Sciatic nerve (tissue), 2 donors: ENCODE measurements around the gene PEX13. TPM values are rescaled to one million over a fixed set of nuclear protein-coding genes. Genes with fewer than 3 reads are reported as not detected.
A peak's percentile ranks its signal among the peaks of the same experiment; 100 is the strongest.
"Not testable (repeated sequence)": the region's sequence is repeated elsewhere in the genome, so short reads cannot be mapped to it uniquely, and the experiment has no call there.

ENCODE experiments used
- ATAC-seq: fragments of 200-7000 bp; cut with Tn5 transposase; one replicate; pipeline ENCODE4 v1.9.1; 2020; ENCODE audit warnings: mild to moderate bottlenecking, moderate library complexity
- DNase-seq: peaks from one replicate; pipeline ENCODE4 v3.0.0-alpha.2; 2020; ENCODE audit warnings: low spot score
- intact Hi-C: fragments of 100-400 bp; cut with DNase I; formaldehyde crosslinking; loops from one replicate; pipeline ENCODE4 v1.14.2; 2022
- total RNA-seq: library from RNA; stranded (reverse); fragmentation: NEBNext Ultra II Directional; extraction: Animal tissue kit (Norgen Biotek cat#: 25700); gene quantifications from one replicate; pipeline ENCODE4 v1.2.1, GENCODE V29; 2021
- donor health status: DM: no; HTN: no; CAD: no.
- donor health status: DM: no; HTN: no; CAD: no.

Gene PEX13
- total RNA-seq, 1 donor from 2014 or later: 22.6 TPM

- ATAC-seq (peak; percentile 53), DNase-seq (no peak)
- intact Hi-C loops: loop anchor here (5.0 kb wide), 1 partner anchor 292 kb away; no protein-coding TSS in a partner anchor
These were observed 18.6 kb upstream of the PEX13 start for GRCh38 chr2:60998628-60999545.

- no peak for DNase-seq
- intact Hi-C loops: no loop called here
- ATAC-seq: no peak
These were observed 11.8 kb upstream of the PEX13 start for GRCh38 chr2:61005736-61006135.

GRCh38 chr2:61006486-61007105 lies 10.9 kb upstream of the PEX13 start:
- ATAC-seq (peak; percentile 53), DNase-seq (no peak)
- intact Hi-C loops: no loop called here

- DNase-seq: no peak
- intact Hi-C loops: no loop called here
- no peak for ATAC-seq
These were observed 8.2 kb upstream of the PEX13 start for GRCh38 chr2:61009355-61009754.

- no peak for DNase-seq
- intact Hi-C loops: no loop called here
- no peak for ATAC-seq
These were observed 5.8 kb upstream of the PEX13 start for GRCh38 chr2:61011678-61012077.

- intact Hi-C loops, ATAC-seq, DNase-seq: not testable (repeated sequence)
These were observed 5.2 kb upstream of the PEX13 start for GRCh38 chr2:61012303-61012702.

- intact Hi-C loops: no loop called here
- DNase-seq: no peak
- ATAC-seq: no peak
These were observed 4.1 kb upstream of the PEX13 start for GRCh38 chr2:61013382-61013781.

GRCh38 chr2:61014763-61015162 lies 2.8 kb upstream of the PEX13 start:
- ATAC-seq (no peak), DNase-seq (no peak)
- intact Hi-C loops: no loop called here

GRCh38 chr2:61015976-61016375 lies 1.5 kb upstream of the PEX13 start:
- no peak for DNase-seq
- no peak for ATAC-seq
- intact Hi-C loops: no loop called here

GRCh38 chr2:61016392-61017002 lies 1.0 kb upstream of the PEX13 start:
- DNase-seq: no peak
- ATAC-seq: no peak
- intact Hi-C loops: no loop called here

GRCh38 chr2:61017003-61017555 lies 441 bp upstream of the PEX13 start:
- ATAC-seq: peak; percentile 93
- DNase-seq: peak; percentile 80
- intact Hi-C loops: no loop called here

- intact Hi-C loops: no loop called here
- ATAC-seq: no peak
- DNase-seq: no peak
These were observed 817 bp downstream of the PEX13 start for GRCh38 chr2:61018318-61018755.

GRCh38 chr2:61018798-61019197 lies 1.3 kb downstream of the PEX13 start:
- ATAC-seq (no peak), DNase-seq (no peak)
- intact Hi-C loops: no loop called here

GRCh38 chr2:61021228-61021660 lies 3.7 kb downstream of the PEX13 start:
- DNase-seq: no peak
- ATAC-seq: no peak
- intact Hi-C loops: no loop called here

- ATAC-seq (no peak), DNase-seq (no peak)
- intact Hi-C loops: no loop called here
These were observed 6.2 kb downstream of the PEX13 start for GRCh38 chr2:61023670-61024069.

- no peak for ATAC-seq
- intact Hi-C loops: no loop called here
- no peak for DNase-seq
These were observed 12.0 kb downstream of the PEX13 start for GRCh38 chr2:61029533-61029932.

- intact Hi-C loops, ATAC-seq, DNase-seq: not testable (repeated sequence)
These were observed 17.1 kb downstream of the PEX13 start for GRCh38 chr2:61034592-61034991.

GRCh38 chr2:61036643-61037042 lies 19.1 kb downstream of the PEX13 start:
- intact Hi-C loops, ATAC-seq, DNase-seq: not testable (repeated sequence)

- intact Hi-C loops: no loop called here
- DNase-seq: no peak
- no peak for ATAC-seq
These were observed 25.3 kb downstream of the PEX13 start for GRCh38 chr2:61042807-61043206.
